Pancreas (tissue), 10 donors: Measurements from ENCODE around the gene GRID1. TPM values are rescaled to one million over a fixed set of nuclear protein-coding genes. Genes with fewer than 3 reads are reported as not detected.

Source experiments
- ATAC-seq, 4 donors: fragments of 200-7000 bp; cut with Tn5 transposase; one replicate each; pipeline versions ENCODE4 v1.8.0 to v1.9.1; 2020; ENCODE audit warnings: mild to moderate bottlenecking in 4 of 4, moderate library complexity in 4 of 4
- DNase-seq, 6 donors: peaks; one replicate each; pipeline ENCODE4 v3.0.0-alpha.2; 2020
- FAIRE-seq: peaks from 2 replicates; lab custom pipeline; 2012; peaks lifted over from hg19 to GRCh38; lab: Jason Lieb, UNC
- H3K27ac ChIP-seq, 4 donors: fragments of 200-600 bp; sonication (generic); 1 replicate in 3 of 4; 2 replicates in 1 of 4; pipeline versions ENCODE4 v1.5.0 to v1.8.0; 2020
- H3K27me3 ChIP-seq, 4 donors: fragments of 200-600 bp; one replicate each; pipeline ENCODE4 v1.8.0; 2021
- H3K36me3 ChIP-seq, 3 donors: fragments of 200-600 bp; sonication (generic) in 1 of 3; one replicate each; pipeline versions ENCODE4 v1.5.0 to v1.8.0; 2020 to 2021
- H3K4me1 ChIP-seq, 3 donors: fragments of 200-600 bp; one replicate each; pipeline ENCODE4 v1.8.0; 2021
- H3K4me3 ChIP-seq, 4 donors: fragments of 200-600 bp; sonication (generic) in 2 of 4; one replicate each; pipeline versions ENCODE4 v1.5.0 to v1.8.0; 2020 to 2021
- H3K9me3 ChIP-seq, 4 donors: fragments of 200-600 bp; one replicate each; pipeline ENCODE4 v1.8.0; 2021
- CTCF ChIP-seq, 4 donors: fragments of 200-600 bp; sonication (generic) in 3 of 4; IDR thresholded peaks; one replicate each; pipeline versions ENCODE4 v1.5.0 to v1.8.0; 2021; ENCODE audit warnings: antibody characterized with exemption in 4 of 4
- WGBS, 2 donors: extraction: QIAGEN DNeasy Blood & Tissue Kit; methylation state at CpG; one replicate each; pipeline ENCODE4 v1.1.7; 2013; 5-methylcytosine and 5-hydroxymethylcytosine counted together
- intact Hi-C, 3 donors: fragments of 100-400 bp; cut with DNase I; formaldehyde crosslinking; loops; one replicate each; pipeline versions ENCODE4 v1.11.1 to v1.14.2; 2022
- polyA plus RNA-seq, 2 donors: library from polyadenylated mRNA; stranded (reverse); fragments of 200-250 nt; gene quantifications; one replicate each; pipeline ENCODE4 v1.2.3, GENCODE V29; 2013
- total RNA-seq, 6 donors: library from RNA; stranded (reverse); fragmentation: NEBNext Ultra II Directional in 4 of 6; extraction: Animal tissue kit (Norgen Biotek cat#: 25700) in 4 of 6; gene quantifications; one replicate each; pipeline versions ENCODE4 v1.2.1 to v1.2.4, GENCODE V29; 2021 to 2023
- donor health status: healthy with polysubstance abuse.
- donor health status: DM: no; HTN: no; CAD: no; lungs with moderate emphysema.
- donor health status: DM: no; HTN: no; CAD: no.
- donor health status: control.
- donor health status: control.
- donor health status: Bipolar disorder and iron deficiency.
- donor health status: DM: yes; HTN: yes; CAD: no.
- donor health status: DM: no; HTN: no; CAD: no.
- donor health status: DM: no; HTN: no; CAD: no.
- donor health status: DM: yes; HTN: yes; CAD: no.

The GRID1 gene
- total and polyA plus RNA-seq, 8 donors = 0.05 to 1.5 (median 0.91) TPM

- H3K27me3 ChIP-seq = no peaks in the 10 kb centered on the region
Observed at GRCh38 chr10:86346799-86347665, 19.6 kb downstream of the GRID1 start.

GRCh38 chr10:86345859-86346798 lies 20.5 kb downstream of the GRID1 start:
- WGBS, 2 donors = 49 to 54% methylated on average over 13 of the region's 13 CpGs
- Histone ChIP-seq H3K4me3 (no peak overlapping the region), H3K4me1 (no peaks in the 10 kb centered on the region), H3K27me3 (no peaks in the 10 kb centered on the region), H3K36me3 (no peaks in the 10 kb centered on the region), H3K27ac (no peak overlapping the region), H3K9me3 (no peaks in the 10 kb centered on the region)
- ATAC-seq (no peak), DNase-seq (peak in 1 of 6 donors; percentile 27), FAIRE-seq (no peak)
- no peak for TF ChIP-seq CTCF (IDR thresholded peaks at IDR 0.05)
- intact Hi-C loops = no loop called here

More at GRCh38 chr10:86346799-86347665, 19.6 kb downstream of the GRID1 start:
- Histone ChIP-seq H3K4me1 (no peaks in the 10 kb centered on the region), H3K36me3 (no peaks in the 10 kb centered on the region), H3K9me3 (no peaks in the 10 kb centered on the region), H3K4me3 (no peak overlapping the region), H3K27ac (no peak overlapping the region)
- WGBS, 2 donors = 73 to 84% methylated on average over 11 of the region's 11 CpGs
- DNase-seq (peak in 1 of 6 donors; percentile 26), FAIRE-seq (no peak), ATAC-seq (no peak)
- no peak for TF ChIP-seq CTCF (IDR thresholded peaks at IDR 0.05)
- intact Hi-C loops = no loop called here

GRCh38 chr10:86345296-86345858 lies 21.2 kb downstream of the GRID1 start:
- intact Hi-C loops = no loop called here
- FAIRE-seq (no peak), DNase-seq (peak in 2 of 6 donors; percentile 21 to 39), ATAC-seq (no peak)
- no peak overlapping the region for H3K27ac ChIP-seq
- no peak overlapping the region for H3K4me3 ChIP-seq
- no peaks in the 10 kb centered on the region for H3K4me1 ChIP-seq
- no peaks in the 10 kb centered on the region for H3K36me3 ChIP-seq
- TF ChIP-seq CTCF (IDR thresholded peaks at IDR 0.05) = no peak
- no peaks in the 10 kb centered on the region for H3K27me3 ChIP-seq
- no peaks in the 10 kb centered on the region for H3K9me3 ChIP-seq
- 92 to 95% methylated on average over 4 of the region's 4 CpGs for WGBS, 2 donors

- no peaks in the 10 kb centered on the region for H3K27me3 ChIP-seq
- intact Hi-C loops = no loop called here
- no peak overlapping the region for H3K4me3 ChIP-seq
- no peaks in the 10 kb centered on the region for H3K9me3 ChIP-seq
- no peaks in the 10 kb centered on the region for H3K36me3 ChIP-seq
- TF ChIP-seq CTCF (IDR thresholded peaks at IDR 0.05) = no peak
- WGBS, 2 donors = 39 to 48% methylated on average over 6 of the region's 6 CpGs
- H3K4me1 ChIP-seq = no peaks in the 10 kb centered on the region
- DNase-seq (peak in 1 of 6 donors; percentile 50), FAIRE-seq (no peak), ATAC-seq (peak in 1 of 4 donors; percentile 57)
- H3K27ac ChIP-seq = no peak overlapping the region
Observed at GRCh38 chr10:86344714-86345161, 21.9 kb downstream of the GRID1 start.
